Posterior vena cava (tissue), 2 donors: ENCODE data around the gene APOBEC3B. TPM values are rescaled to one million over a fixed set of nuclear protein-coding genes. Genes with fewer than 3 reads are reported as not detected.
A peak's percentile ranks its signal among the peaks of the same experiment; 100 is the strongest.
"Not testable (repeated sequence)": the region's sequence is repeated elsewhere in the genome, so short reads cannot be mapped to it uniquely, and the experiment has no call there.

Experiments
- DNase-seq: peaks from one replicate; pipeline ENCODE4 v3.0.0-alpha.2; 2020; ENCODE audit warnings: low spot score
- intact Hi-C, 2 donors: fragments of 100-400 bp; cut with DNase I; formaldehyde crosslinking; loops; one replicate each; pipeline versions ENCODE4 v1.14.1 to v1.14.2; 2022 to 2023
- total RNA-seq, 2 donors: library from RNA; stranded (reverse); fragmentation: NEBNext Ultra II Directional; extraction: Animal tissue kit (Norgen Biotek cat#: 25700); gene quantifications; one replicate each; pipeline ENCODE4 v1.2.1, GENCODE V29; 2021
- donor health status: DM: yes; HTN: yes; CAD: no.
- donor health status: DM: yes; HTN: yes; CAD: no.

Gene APOBEC3B
- total RNA-seq, 2 donors from 2014 or later = 0.14 to 0.56 TPM

GRCh38 chr22:38949889-38950405 is 32.2 kb upstream of the APOBEC3B start:
- intact Hi-C loops = no loop called here
- peak; percentile 66 for DNase-seq

GRCh38 chr22:38950527-38951295 is 31.4 kb upstream of the APOBEC3B start:
- intact Hi-C loops = no loop called here
- DNase-seq = peak; percentile 71

DNA sequence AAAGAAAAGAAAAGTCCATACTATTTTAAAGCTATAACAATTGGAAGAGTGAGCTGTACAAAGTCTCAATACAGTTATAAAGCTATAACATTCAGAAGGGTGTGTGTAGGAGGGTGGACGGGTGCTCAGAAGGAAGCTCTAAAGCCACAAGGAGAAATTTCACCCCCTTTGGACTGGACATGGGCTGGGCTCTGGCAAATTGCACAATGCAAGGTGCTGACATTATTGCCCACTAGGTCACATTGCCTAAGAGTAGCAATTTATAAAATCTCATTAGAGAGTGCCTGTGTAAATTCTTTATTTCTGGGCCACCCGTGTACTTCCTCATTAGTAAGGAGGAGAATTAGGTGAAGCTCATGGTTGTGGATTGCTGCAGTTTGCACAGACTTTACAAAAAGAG is 30.4 kb upstream of the APOBEC3B start:
- peak; percentile 3 for DNase-seq
- intact Hi-C loops = no loop called here

DNA sequence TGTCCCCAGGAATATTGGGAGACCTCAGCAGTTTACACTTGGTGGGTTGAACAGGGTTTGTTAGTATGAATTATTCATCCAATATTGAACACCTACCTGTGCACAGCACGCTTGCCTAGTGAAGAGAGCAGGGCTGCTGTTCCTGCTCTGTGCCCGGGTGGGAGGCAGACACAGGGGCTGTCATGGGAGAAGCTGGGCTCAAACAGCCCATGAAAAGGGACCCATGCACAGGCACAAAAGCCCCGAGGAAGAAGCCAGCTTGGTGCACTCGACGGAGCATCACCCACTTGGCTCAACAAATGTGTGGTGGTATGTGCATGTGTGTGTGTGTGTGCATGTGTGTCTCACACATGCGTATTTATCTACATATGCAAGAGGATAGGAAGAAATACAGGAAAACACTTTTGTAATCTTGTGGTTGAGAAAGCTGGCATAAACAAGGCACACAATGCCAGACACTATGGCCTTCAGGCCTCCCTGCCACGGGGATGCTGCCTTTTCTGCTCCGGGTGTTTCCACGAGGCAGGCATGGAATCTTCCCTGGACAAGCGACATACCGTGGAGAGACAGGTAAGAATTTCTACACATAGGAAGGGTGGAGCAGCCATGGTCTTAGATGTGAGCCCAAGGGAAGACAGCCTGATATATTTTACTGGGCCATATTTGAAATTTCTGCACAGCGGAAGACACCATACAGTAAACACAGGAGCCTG is 29.7 kb upstream of the APOBEC3B start:
- peak; percentile 55 for DNase-seq
- intact Hi-C loops = no loop called here

- intact Hi-C loops = no loop called here
- peak; percentile 57 for DNase-seq
Observed at GRCh38 chr22:38953091-38953490, 29.1 kb upstream of the APOBEC3B start.

- intact Hi-C loops = no loop called here
- peak; percentile 67 for DNase-seq
Observed at GRCh38 chr22:38953577-38954413, 28.4 kb upstream of the APOBEC3B start.

GRCh38 chr22:38954414-38955043 is 27.6 kb upstream of the APOBEC3B start:
- intact Hi-C loops = no loop called here
- peak; percentile 34 for DNase-seq

- peak; percentile 51 for DNase-seq
- intact Hi-C loops = no loop called here
Observed at GRCh38 chr22:38955250-38955905, 26.8 kb upstream of the APOBEC3B start.

DNA sequence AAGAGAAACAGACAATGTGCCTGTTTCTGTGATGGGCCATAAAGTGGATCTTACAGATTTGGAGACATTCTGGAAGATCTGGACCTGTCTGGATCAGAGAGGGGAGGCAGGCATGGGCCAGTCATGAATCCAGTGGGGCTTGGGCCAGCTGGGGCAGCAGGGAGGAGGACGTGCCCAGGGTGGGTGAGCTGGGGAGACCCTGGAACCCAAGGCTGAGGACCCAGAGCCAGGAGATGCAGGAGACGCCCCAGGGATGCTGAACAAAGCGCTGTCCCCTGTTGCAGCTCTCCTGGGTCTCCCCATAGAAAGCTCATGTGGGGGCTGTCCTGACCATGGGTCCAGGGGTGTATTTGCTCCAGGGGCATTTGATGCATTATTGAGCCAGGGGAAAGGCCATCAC is 26.2 kb upstream of the APOBEC3B start:
- DNase-seq = peak; percentile 26

DNA sequence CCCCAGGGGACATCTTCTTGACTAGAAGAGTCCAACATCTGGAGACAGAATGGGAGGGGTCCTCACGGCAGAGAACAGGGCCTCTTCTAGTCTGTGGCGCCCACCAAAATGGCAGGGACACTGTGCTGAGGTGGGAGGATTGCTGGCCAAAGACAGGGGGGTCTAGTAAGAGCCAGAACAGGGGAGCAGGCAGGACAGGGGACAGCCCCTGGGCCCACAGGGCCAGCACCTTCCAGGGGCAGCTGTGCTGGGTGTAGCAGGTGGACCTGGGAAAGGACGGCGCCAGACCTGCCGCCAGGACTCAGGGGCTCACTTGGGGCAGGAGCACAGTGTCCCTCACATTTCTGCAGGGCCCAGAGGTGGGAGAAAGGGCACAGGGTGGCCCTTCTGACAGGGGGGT is 25.6 kb upstream of the APOBEC3B start:
- no peak for DNase-seq
- intact Hi-C loops = no loop called here

More for the DNA sequence above, 26.2 kb upstream of the APOBEC3B start:
- intact Hi-C loops = no loop called here

GRCh38 chr22:38957046-38957770 is 24.9 kb upstream of the APOBEC3B start, which contains the start of gene APOBEC3A:
APOBEC3A (plus strand) TSS chr22:38957609; CDS start chr22:38957692, 83 bp downstream.
- DNase-seq = peak; percentile 84
- intact Hi-C loops = no loop called here

DNA sequence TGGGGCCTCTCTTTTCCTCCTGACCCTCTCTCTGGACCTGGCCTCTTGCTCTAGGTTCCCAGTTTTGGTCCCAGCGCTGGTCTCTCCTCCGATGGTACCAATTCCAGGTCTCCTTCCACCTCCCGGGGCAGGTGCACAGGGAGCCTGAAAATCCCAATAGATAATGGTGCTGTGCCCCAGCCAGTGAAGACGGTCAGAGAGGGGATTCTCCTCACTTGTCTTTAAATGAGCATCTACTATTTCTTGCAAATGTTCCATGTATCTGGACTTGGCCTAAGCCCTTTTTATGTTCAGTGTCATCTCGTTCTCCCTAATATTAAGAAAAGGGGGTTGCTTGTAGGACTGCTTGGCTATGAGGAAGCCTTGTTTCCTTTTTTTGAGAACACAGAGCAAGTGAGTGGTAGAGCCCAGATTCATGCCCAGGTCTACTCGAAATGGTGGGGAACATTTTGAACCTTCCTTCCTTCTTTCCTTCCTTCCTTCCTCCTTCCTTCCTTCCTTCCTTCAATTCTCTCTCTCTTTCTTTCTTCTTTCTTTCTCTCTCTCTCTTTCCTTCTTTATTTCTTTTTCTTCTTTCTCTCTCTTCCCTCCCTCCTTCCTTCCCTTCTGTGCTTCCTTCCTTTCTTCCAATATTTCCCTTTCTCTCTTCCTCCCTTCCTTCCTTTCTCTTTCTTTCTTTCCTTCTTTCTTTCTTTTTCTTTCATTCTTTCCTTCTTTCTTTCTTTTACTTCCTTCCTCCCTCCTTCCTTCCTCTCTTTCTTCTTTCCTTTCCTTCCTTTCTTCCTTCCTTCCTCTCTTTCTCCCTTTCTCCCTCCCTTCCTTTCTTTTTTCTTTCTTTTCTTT is 24.1 kb upstream of the APOBEC3B start:
- no peak for DNase-seq
- intact Hi-C loops = no loop called here

- DNase-seq, intact Hi-C loops: not testable (repeated sequence)
Observed at GRCh38 chr22:38958651-38958943, 23.6 kb upstream of the APOBEC3B start.

- no peak for DNase-seq
- intact Hi-C loops = no loop called here
Observed at GRCh38 chr22:38959590-38959989, 22.6 kb upstream of the APOBEC3B start.

GRCh38 chr22:38960673-38961072 is 21.5 kb upstream of the APOBEC3B start:
- intact Hi-C loops, DNase-seq: not testable (repeated sequence)

- intact Hi-C loops, DNase-seq: not testable (repeated sequence)
Observed at GRCh38 chr22:38963291-38963738, 18.8 kb upstream of the APOBEC3B start.

- DNase-seq = no peak
- intact Hi-C loops = no loop called here
Observed at GRCh38 chr22:38963872-38964271, 18.3 kb upstream of the APOBEC3B start.
